Vagina (tissue), 2 donors: ENCODE data around the gene ACADM. TPM values are rescaled to one million over a fixed set of nuclear protein-coding genes. Genes with fewer than 3 reads are reported as not detected.
A peak's percentile ranks its signal among the peaks of the same experiment; 100 is the strongest.

Experiments
- DNase-seq, 2 donors: peaks; one replicate each; pipeline ENCODE4 v3.0.0-alpha.2; 2017; ENCODE audit errors: extremely low spot score in 2 of 2
- H3K27ac ChIP-seq: fragments of 200-600 bp; sonication (generic); one replicate; pipeline ENCODE4 v1.5.1; 2019
- H3K27me3 ChIP-seq: fragments of 200-600 bp; sonication (generic); one replicate; pipeline ENCODE4 v1.5.1; 2019
- H3K36me3 ChIP-seq, 2 donors: fragments of 200-600 bp; sonication (generic); one replicate each; pipeline ENCODE4 v1.5.1; 2017 to 2019
- H3K4me1 ChIP-seq: fragments of 200-600 bp; sonication (generic); one replicate; pipeline ENCODE4 v1.5.1; 2019
- H3K4me3 ChIP-seq, 2 donors: fragments of 200-600 bp; sonication (generic); 1 replicate in 1 of 2; 2 replicates in 1 of 2; pipeline ENCODE4 v1.5.1; 2016 to 2019
- H3K9me3 ChIP-seq: fragments of 200-600 bp; sonication (generic); one replicate; pipeline ENCODE4 v1.5.1; 2019
- POLR2A ChIP-seq, 2 donors: fragments of 450-650 bp; IDR thresholded peaks; one replicate each; pipeline ENCODE4 v1.6.1; 2017; ENCODE audit warnings: antibody characterized with exemption in 2 of 2, mild to moderate bottlenecking in 2 of 2, moderate library complexity in 2 of 2
- POLR2AphosphoS5 ChIP-seq, 2 donors: sonication (generic); formaldehyde crosslinking; IDR thresholded peaks; one replicate each; pipeline ENCODE4 v1.9.0; 2017; ENCODE audit warnings: antibody characterized with exemption in 2 of 2, mild to moderate bottlenecking in 2 of 2, low read depth in 1 of 2; ENCODE audit not compliant: insufficient read depth in 1 of 2
- intact Hi-C: fragments of 100-400 bp; cut with DNase I; formaldehyde crosslinking; loops from one replicate; pipeline ENCODE4 v1.15.1; 2023
- total RNA-seq: library from RNA; depleted of rRNA; stranded (reverse); fragments of >200 nt; gene quantifications from one replicate; pipeline ENCODE4 v1.2.3, GENCODE V29; 2016
- TF ChIP-seq, protein P1 (sequence below), 3 experiments: fragments of 450-650 bp in 2 of 3; fragments of 200-600 bp in 1 of 3; sonication (generic) in 1 of 3; IDR thresholded peaks; one replicate each; pipeline ENCODE4 v1.5.1; 2017 to 2019; ENCODE audit warnings: antibody characterized with exemption in 3 of 3, mild to moderate bottlenecking in 2 of 3, moderate library complexity in 2 of 3

ACADM gene
- total RNA-seq, 1 donor from 2014 or later: 30.2 TPM

GRCh38 chr1:75785320-75785982 is 60.9 kb downstream of the ACADM start:
- Histone ChIP-seq H3K27me3 (no peaks in the 10 kb centered on the region), H3K27ac (peak overlapping the region; percentile 81), H3K4me3 (peak overlapping the region; percentile 49 to 62), H3K36me3 (peaks cover 0 to 8% of the 10 kb centered on the region in 2 donors), H3K4me1 (peaks cover 46% of the 10 kb centered on the region), H3K9me3 (no peaks in the 10 kb centered on the region)
- TF ChIP-seq POLR2AphosphoS5 (IDR thresholded peaks at IDR 0.05; ENCODE audit: insufficient read depth in 1 of 2, low read depth in 1 of 2): no peak
- DNase-seq: no peak
- intact Hi-C loops: no loop called here

GRCh38 chr1:75785983-75786853 is 61.7 kb downstream of the ACADM start, which contains the start of gene RABGGTB:
Gene RABGGTB (plus strand): TSS chr1:75786256. CDS start chr1:75786272, 16 bp downstream.
- intact Hi-C loops: no loop called here
- Histone ChIP-seq H3K27me3 (no peaks in the 10 kb centered on the region), H3K27ac (peak within 1 kb of the TSS; percentile 81), H3K4me1 (peaks cover 52% of the 10 kb centered on the region), H3K36me3 (peaks cover 0 to 16% of the 10 kb centered on the region in 2 donors), H3K4me3 (peak within 1 kb of the TSS; percentile 49 to 62), H3K9me3 (no peaks in the 10 kb centered on the region)
- peak in 1 of 2 donors; percentile 96 for DNase-seq
- TF ChIP-seq POLR2AphosphoS5 (IDR thresholded peaks at IDR 0.05; ENCODE audit: insufficient read depth in 1 of 2, low read depth in 1 of 2) (peak; percentile 87 to 92), POLR2A (IDR thresholded peaks at IDR 0.05) (peak in 1 of 2 donors; percentile 38)
- TF ChIP-seq, protein P1, sequence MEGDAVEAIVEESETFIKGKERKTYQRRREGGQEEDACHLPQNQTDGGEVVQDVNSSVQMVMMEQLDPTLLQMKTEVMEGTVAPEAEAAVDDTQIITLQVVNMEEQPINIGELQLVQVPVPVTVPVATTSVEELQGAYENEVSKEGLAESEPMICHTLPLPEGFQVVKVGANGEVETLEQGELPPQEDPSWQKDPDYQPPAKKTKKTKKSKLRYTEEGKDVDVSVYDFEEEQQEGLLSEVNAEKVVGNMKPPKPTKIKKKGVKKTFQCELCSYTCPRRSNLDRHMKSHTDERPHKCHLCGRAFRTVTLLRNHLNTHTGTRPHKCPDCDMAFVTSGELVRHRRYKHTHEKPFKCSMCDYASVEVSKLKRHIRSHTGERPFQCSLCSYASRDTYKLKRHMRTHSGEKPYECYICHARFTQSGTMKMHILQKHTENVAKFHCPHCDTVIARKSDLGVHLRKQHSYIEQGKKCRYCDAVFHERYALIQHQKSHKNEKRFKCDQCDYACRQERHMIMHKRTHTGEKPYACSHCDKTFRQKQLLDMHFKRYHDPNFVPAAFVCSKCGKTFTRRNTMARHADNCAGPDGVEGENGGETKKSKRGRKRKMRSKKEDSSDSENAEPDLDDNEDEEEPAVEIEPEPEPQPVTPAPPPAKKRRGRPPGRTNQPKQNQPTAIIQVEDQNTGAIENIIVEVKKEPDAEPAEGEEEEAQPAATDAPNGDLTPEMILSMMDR (IDR thresholded peaks at IDR 0.05): no peak

- Histone ChIP-seq H3K9me3 (no peaks in the 10 kb centered on the region), H3K27me3 (no peaks in the 10 kb centered on the region), H3K4me1 (peaks cover 52% of the 10 kb centered on the region), H3K36me3 (peaks cover 0 to 23% of the 10 kb centered on the region in 2 donors), H3K27ac (peak overlapping the region; percentile 81), H3K4me3 (peak overlapping the region; percentile 49 to 62)
- no peak for DNase-seq
- intact Hi-C loops: no loop called here
- TF ChIP-seq, protein P1 (IDR thresholded peaks at IDR 0.05): no peak
- TF ChIP-seq POLR2A (IDR thresholded peaks at IDR 0.05) (no peak), POLR2AphosphoS5 (IDR thresholded peaks at IDR 0.05; ENCODE audit: insufficient read depth in 1 of 2, low read depth in 1 of 2) (no peak)
Measured at GRCh38 chr1:75786901-75787493, 62.5 kb downstream of the ACADM start.

- intact Hi-C loops: no loop called here
- no peak for DNase-seq
- Histone ChIP-seq H3K36me3 (peaks cover 0 to 29% of the 10 kb centered on the region in 2 donors), H3K27ac (peak overlapping the region; percentile 81), H3K4me1 (peaks cover 52% of the 10 kb centered on the region), H3K27me3 (no peaks in the 10 kb centered on the region), H3K9me3 (no peaks in the 10 kb centered on the region), H3K4me3 (peak overlapping the region; percentile 49 to 62)
- TF ChIP-seq POLR2AphosphoS5 (IDR thresholded peaks at IDR 0.05; ENCODE audit: insufficient read depth in 1 of 2, low read depth in 1 of 2) (no peak), POLR2A (IDR thresholded peaks at IDR 0.05) (no peak)
- TF ChIP-seq, protein P1 (IDR thresholded peaks at IDR 0.05): no peak
Measured at GRCh38 chr1:75787524-75787923, 63.0 kb downstream of the ACADM start.

DNA sequence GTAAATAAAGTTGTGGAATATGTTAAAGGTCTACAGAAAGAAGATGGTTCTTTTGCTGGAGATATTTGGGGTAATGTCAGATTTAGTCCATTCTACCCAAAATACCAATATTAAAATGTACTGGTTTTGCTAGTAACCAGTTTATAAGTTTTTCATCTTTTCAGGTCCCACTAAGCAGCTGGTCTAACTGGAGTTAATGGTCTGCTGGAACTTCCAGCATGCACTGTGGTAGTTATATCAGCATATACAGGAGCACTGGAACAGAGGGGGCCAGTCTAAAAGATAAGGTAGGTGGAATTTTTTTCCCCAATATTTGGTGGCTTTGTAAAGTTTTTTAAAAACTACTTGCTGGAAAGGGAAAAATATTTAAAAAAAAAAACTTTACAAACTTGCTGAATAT is 65.5 kb downstream of the ACADM start:
- Histone ChIP-seq H3K4me3 (no peak overlapping the region), H3K9me3 (no peaks in the 10 kb centered on the region), H3K27ac (no peak overlapping the region), H3K27me3 (no peaks in the 10 kb centered on the region), H3K4me1 (peaks cover 51% of the 10 kb centered on the region), H3K36me3 (peaks cover 0 to 53% of the 10 kb centered on the region in 2 donors)
- no peak for TF ChIP-seq POLR2AphosphoS5 (IDR thresholded peaks at IDR 0.05; ENCODE audit: insufficient read depth in 1 of 2, low read depth in 1 of 2)
- TF ChIP-seq, protein P1 (IDR thresholded peaks at IDR 0.05): no peak
- no peak for TF ChIP-seq POLR2A (IDR thresholded peaks at IDR 0.05)
- DNase-seq: no peak
- intact Hi-C loops: no loop called here
